ENCODE measurements around the gene PNCK.
"Not testable (repeated sequence)": the region's sequence is repeated elsewhere in the genome, so short reads cannot be mapped to it uniquely, and the experiment has no call there.

PNCK gene

GRCh38 chrX:153685751-153686696 lies 12.4 kb upstream of the PNCK start:
- no peak for DNase-seq

- DNase-seq: no peak
These were observed 11.5 kb upstream of the PNCK start for GRCh38 chrX:153685156-153685536.

GRCh38 chrX:153684467-153685155 lies 11.0 kb upstream of the PNCK start:
- no peak for DNase-seq

GRCh38 chrX:153683486-153683885 lies 9.9 kb upstream of the PNCK start:
- DNase-seq: not testable (repeated sequence)

GRCh38 chrX:153681175-153681574 lies 7.6 kb upstream of the PNCK start:
- DNase-seq: no peak

- no peak for DNase-seq
These were observed 722 bp upstream of the PNCK start for GRCh38 chrX:153674219-153674851.

- no peak for DNase-seq
These were observed 834 bp downstream of the PNCK start for GRCh38 chrX:153672531-153673427.

- DNase-seq: no peak
These were observed 1.8 kb downstream of the PNCK start for GRCh38 chrX:153671589-153672530.

- DNase-seq: no peak
These were observed 2.6 kb downstream of the PNCK start for GRCh38 chrX:153670748-153671588.

- no peak for DNase-seq
These were observed 3.5 kb downstream of the PNCK start for GRCh38 chrX:153669901-153670731.

GRCh38 chrX:153669174-153669890 lies 4.3 kb downstream of the PNCK start:
- no peak for DNase-seq

- no peak for DNase-seq
These were observed 5.0 kb downstream of the PNCK start for GRCh38 chrX:153668423-153669173.

GRCh38 chrX:153667956-153668396 lies 5.6 kb downstream of the PNCK start:
- DNase-seq: no peak

- no peak for DNase-seq
These were observed 6.2 kb downstream of the PNCK start for GRCh38 chrX:153667281-153667955.

- DNase-seq: no peak
These were observed 7.8 kb downstream of the PNCK start for GRCh38 chrX:153665726-153666306.

GRCh38 chrX:153662266-153662665 lies 11.3 kb downstream of the PNCK start:
- DNase-seq: no peak

- no peak for DNase-seq
These were observed 14.3 kb downstream of the PNCK start for GRCh38 chrX:153659268-153659667.
